ENCODE data around the gene PHACTR3. TPM values are rescaled to one million over a fixed set of nuclear protein-coding genes. Genes with fewer than 3 reads are reported as not detected.

Gene PHACTR3
- polyA plus RNA-seq, 1 donor (not counting 4 experiments of a cell fraction or from before 2014, with no cell fraction given), result 2.6 TPM

GRCh38 chr20:59683181-59683580 is 78.8 kb downstream of the PHACTR3 start:
- H3K4me1 ChIP-seq (ENCODE audit: control insufficient read depth, extremely low read depth, insufficient read depth, low read length), result no peaks in the 10 kb centered on the region
- H3K79me2 ChIP-seq (ENCODE audit: control insufficient read depth, insufficient read depth, low read length), result no peaks in the 10 kb centered on the region
- H3K9me3 ChIP-seq (ENCODE audit: control insufficient read depth, low read depth, low read length), result peaks cover 6% of the 10 kb centered on the region
- H3K4me3 ChIP-seq (ENCODE audit: control insufficient read depth in 2 of 3, extremely low read depth in 1 of 3, insufficient read depth in 2 of 3, low read depth in 1 of 3, low read length in 3 of 3), result no peak overlapping the region
- no peak overlapping the region for H3K4me2 ChIP-seq (ENCODE audit: control insufficient read depth, extremely low read depth, insufficient read depth, low read depth, low read length)
- H3K9ac ChIP-seq (ENCODE audit: control insufficient read depth, extremely low read depth, insufficient read depth, low read length), result no peak overlapping the region
- FAIRE-seq (no peak), DNase-seq (ENCODE audit: low read depth, low spot score) (no peak)
- H3K36me3 ChIP-seq (ENCODE audit: control insufficient read depth in 2 of 2, extremely low read depth in 1 of 2, insufficient read depth in 2 of 2, low read length in 2 of 2), result no peaks in the 10 kb centered on the region
- peaks cover 4% of the 10 kb centered on the region for H3K27me3 ChIP-seq (ENCODE audit: control insufficient read depth, extremely low read depth, insufficient read depth, low read length)
- H3K9me1 ChIP-seq (ENCODE audit: control insufficient read depth, extremely low read depth, insufficient read depth, low read length), result no peaks in the 10 kb centered on the region
- no peak overlapping the region for H3K27ac ChIP-seq (ENCODE audit: control insufficient read depth, insufficient read depth, low read length)
- H2AFZ ChIP-seq (ENCODE audit: control insufficient read depth, low read length), result no peak overlapping the region
- dilution Hi-C loops (cut with MboI; ENCODE audit: extremely low pct_ligation_motif_present, low sequenced_read_pairs), result no loop called here
- no peaks in the 10 kb centered on the region for H4K20me1 ChIP-seq (ENCODE audit: control insufficient read depth, extremely low read depth, insufficient read depth, low read length)
- TF ChIP-seq CTCF (optimal IDR thresholded peaks at IDR 0.05 in 1 of 3, IDR thresholded peaks at IDR 0.05 in 1 of 3, conservative IDR thresholded peaks at IDR 0.05 in 1 of 3; ENCODE audit: extremely low read depth in 1 of 3, insufficient read depth in 2 of 3, low read length in 3 of 3) (no peak), EZH2 (IDR thresholded peaks at IDR 0.05; ENCODE audit: low read length) (no peak)

GRCh38 chr20:59684685-59685242 is 80.4 kb downstream of the PHACTR3 start:
- FAIRE-seq (no peak), DNase-seq (ENCODE audit: low read depth, low spot score) (no peak)
- Histone ChIP-seq H3K79me2 (ENCODE audit: control insufficient read depth, insufficient read depth, low read length) (no peaks in the 10 kb centered on the region), H2AFZ (ENCODE audit: control insufficient read depth, low read length) (no peak overlapping the region), H3K9me1 (ENCODE audit: control insufficient read depth, extremely low read depth, insufficient read depth, low read length) (no peaks in the 10 kb centered on the region), H3K36me3 (ENCODE audit: control insufficient read depth in 2 of 2, extremely low read depth in 1 of 2, insufficient read depth in 2 of 2, low read length in 2 of 2) (no peaks in the 10 kb centered on the region), H3K9me3 (ENCODE audit: control insufficient read depth, low read depth, low read length) (peaks cover 6% of the 10 kb centered on the region), H3K27me3 (ENCODE audit: control insufficient read depth, extremely low read depth, insufficient read depth, low read length) (no peaks in the 10 kb centered on the region), H3K4me3 (ENCODE audit: control insufficient read depth in 2 of 3, extremely low read depth in 1 of 3, insufficient read depth in 2 of 3, low read depth in 1 of 3, low read length in 3 of 3) (no peak overlapping the region), H3K27ac (ENCODE audit: control insufficient read depth, insufficient read depth, low read length) (no peak overlapping the region), H3K4me1 (ENCODE audit: control insufficient read depth, extremely low read depth, insufficient read depth, low read length) (no peaks in the 10 kb centered on the region), H3K4me2 (ENCODE audit: control insufficient read depth, extremely low read depth, insufficient read depth, low read depth, low read length) (no peak overlapping the region), H4K20me1 (ENCODE audit: control insufficient read depth, extremely low read depth, insufficient read depth, low read length) (no peaks in the 10 kb centered on the region), H3K9ac (ENCODE audit: control insufficient read depth, extremely low read depth, insufficient read depth, low read length) (no peak overlapping the region)
- TF ChIP-seq CTCF (optimal IDR thresholded peaks at IDR 0.05 in 1 of 3, IDR thresholded peaks at IDR 0.05 in 1 of 3, conservative IDR thresholded peaks at IDR 0.05 in 1 of 3; ENCODE audit: extremely low read depth in 1 of 3, insufficient read depth in 2 of 3, low read length in 3 of 3), result no peak
- no peak for TF ChIP-seq EZH2 (IDR thresholded peaks at IDR 0.05; ENCODE audit: low read length)
- dilution Hi-C loops (cut with MboI; ENCODE audit: extremely low pct_ligation_motif_present, low sequenced_read_pairs), result no loop called here
